ENCODE data around the gene ZSCAN29. TPM values are rescaled to one million over a fixed set of nuclear protein-coding genes. Genes with fewer than 3 reads are reported as not detected.

Gene ZSCAN29
- polyA plus RNA-seq, 1 donor (not counting 4 experiments of a cell fraction or from before 2014, with no cell fraction given), result 9.7 TPM

GRCh38 chr15:43325039-43325684, 45.7 kb downstream of the ZSCAN29 start:
- TF ChIP-seq EZH2 (IDR thresholded peaks at IDR 0.05; ENCODE audit: low read length) (no peak), CTCF (optimal IDR thresholded peaks at IDR 0.05 in 1 of 3, IDR thresholded peaks at IDR 0.05 in 1 of 3, conservative IDR thresholded peaks at IDR 0.05 in 1 of 3; ENCODE audit: extremely low read depth in 1 of 3, insufficient read depth in 2 of 3, low read length in 3 of 3) (no peak)
- H3K36me3 ChIP-seq (ENCODE audit: control insufficient read depth in 2 of 2, extremely low read depth in 1 of 2, insufficient read depth in 2 of 2, low read length in 2 of 2), result no peaks in the 10 kb centered on the region
- peaks cover 9% of the 10 kb centered on the region for H3K4me1 ChIP-seq (ENCODE audit: control insufficient read depth, extremely low read depth, insufficient read depth, low read length)
- no peak overlapping the region for H2AFZ ChIP-seq (ENCODE audit: control insufficient read depth, low read length)
- no peak overlapping the region for H3K4me2 ChIP-seq (ENCODE audit: control insufficient read depth, extremely low read depth, insufficient read depth, low read depth, low read length)
- H3K27me3 ChIP-seq (ENCODE audit: control insufficient read depth, extremely low read depth, insufficient read depth, low read length), result peaks cover 5% of the 10 kb centered on the region
- dilution Hi-C loops (cut with MboI; ENCODE audit: extremely low pct_ligation_motif_present, low sequenced_read_pairs), result no loop called here
- no peak overlapping the region for H3K27ac ChIP-seq (ENCODE audit: control insufficient read depth, insufficient read depth, low read length)
- H4K20me1 ChIP-seq (ENCODE audit: control insufficient read depth, extremely low read depth, insufficient read depth, low read length), result no peaks in the 10 kb centered on the region
- DNase-seq (ENCODE audit: low read depth, low spot score), result no peak
- no peak overlapping the region for H3K9ac ChIP-seq (ENCODE audit: control insufficient read depth, extremely low read depth, insufficient read depth, low read length)
- H3K79me2 ChIP-seq (ENCODE audit: control insufficient read depth, insufficient read depth, low read length), result peaks cover 17% of the 10 kb centered on the region
- no peak overlapping the region for H3K4me3 ChIP-seq (ENCODE audit: control insufficient read depth in 2 of 3, extremely low read depth in 1 of 3, insufficient read depth in 2 of 3, low read depth in 1 of 3, low read length in 3 of 3)
- FAIRE-seq, result no peak
- no peaks in the 10 kb centered on the region for H3K9me1 ChIP-seq (ENCODE audit: control insufficient read depth, extremely low read depth, insufficient read depth, low read length)
- no peaks in the 10 kb centered on the region for H3K9me3 ChIP-seq (ENCODE audit: control insufficient read depth, low read depth, low read length)

- dilution Hi-C loops (cut with MboI; ENCODE audit: extremely low pct_ligation_motif_present, low sequenced_read_pairs), result no loop called here
- DNase-seq (ENCODE audit: low read depth, low spot score), result no peak
- H3K9ac ChIP-seq (ENCODE audit: control insufficient read depth, extremely low read depth, insufficient read depth, low read length), result no peak overlapping the region
These were observed 51.7 kb downstream of the ZSCAN29 start for GRCh38 chr15:43318990-43319771.

More at GRCh38 chr15:43318990-43319771, 51.7 kb downstream of the ZSCAN29 start:
- H3K4me1 ChIP-seq (ENCODE audit: control insufficient read depth, extremely low read depth, insufficient read depth, low read length), result no peaks in the 10 kb centered on the region
- no peak overlapping the region for H3K4me3 ChIP-seq (ENCODE audit: control insufficient read depth in 2 of 3, extremely low read depth in 1 of 3, insufficient read depth in 2 of 3, low read depth in 1 of 3, low read length in 3 of 3)
- no peaks in the 10 kb centered on the region for H3K36me3 ChIP-seq (ENCODE audit: control insufficient read depth in 2 of 2, extremely low read depth in 1 of 2, insufficient read depth in 2 of 2, low read length in 2 of 2)
- TF ChIP-seq EZH2 (IDR thresholded peaks at IDR 0.05; ENCODE audit: low read length) (no peak), CTCF (optimal IDR thresholded peaks at IDR 0.05 in 1 of 3, IDR thresholded peaks at IDR 0.05 in 1 of 3, conservative IDR thresholded peaks at IDR 0.05 in 1 of 3; ENCODE audit: extremely low read depth in 1 of 3, insufficient read depth in 2 of 3, low read length in 3 of 3) (no peak)
- H3K4me2 ChIP-seq (ENCODE audit: control insufficient read depth, extremely low read depth, insufficient read depth, low read depth, low read length), result no peak overlapping the region
- H2AFZ ChIP-seq (ENCODE audit: control insufficient read depth, low read length), result no peak overlapping the region
- H3K79me2 ChIP-seq (ENCODE audit: control insufficient read depth, insufficient read depth, low read length), result no peaks in the 10 kb centered on the region
- no peaks in the 10 kb centered on the region for H4K20me1 ChIP-seq (ENCODE audit: control insufficient read depth, extremely low read depth, insufficient read depth, low read length)
- FAIRE-seq, result no peak
- no peak overlapping the region for H3K27ac ChIP-seq (ENCODE audit: control insufficient read depth, insufficient read depth, low read length)
- H3K27me3 ChIP-seq (ENCODE audit: control insufficient read depth, extremely low read depth, insufficient read depth, low read length), result peaks cover 7% of the 10 kb centered on the region
- no peaks in the 10 kb centered on the region for H3K9me3 ChIP-seq (ENCODE audit: control insufficient read depth, low read depth, low read length)
- H3K9me1 ChIP-seq (ENCODE audit: control insufficient read depth, extremely low read depth, insufficient read depth, low read length), result no peaks in the 10 kb centered on the region

Measured in keratinocyte (primary cell).